Panc1 (cell line): ENCODE data around the gene RPL27A.

Experiments used
- CTCF ChIP-seq: fragments of 450-650 bp; IDR thresholded peaks from 2 replicates; pipeline ENCODE4 v1.5.1; 2017; ENCODE audit warnings: mild to moderate bottlenecking
- POLR2AphosphoS5 ChIP-seq: IDR thresholded peaks from 2 replicates; pipeline ENCODE4 v1.6.1; 2012; ENCODE audit warnings: mild to moderate bottlenecking, low read depth, low read length, moderate library complexity
- REST ChIP-seq, 2 experiments: IDR thresholded peaks; 2 replicates each; pipeline ENCODE4 v1.6.1; 2011 to 2012; ENCODE audit warnings: low read depth in 2 of 2, control low read depth in 1 of 2, low read length in 1 of 2, mild to moderate bottlenecking in 1 of 2, moderate library complexity in 1 of 2; ENCODE audit not compliant: insufficient read depth in 1 of 2
- TCF7L2 ChIP-seq: IDR thresholded peaks from 2 replicates; pipeline ENCODE4 v1.6.1; 2011; ENCODE audit warnings: mild to moderate bottlenecking, low read depth, low read length, inconsistent platforms

- TF ChIP-seq CTCF = no peak
- TF ChIP-seq POLR2AphosphoS5 = no peak
- no peak for TF ChIP-seq REST (IDR thresholded peaks at IDR 0.05; ENCODE audit: insufficient read depth in 1 of 2, low read depth in 2 of 2, low read length in 1 of 2)
- TF ChIP-seq TCF7L2 = no peak
These were observed 41.3 kb upstream of the RPL27A start for GRCh38 chr11:8641332-8641731.
